NCI-H128 (cell line): Measurements from ENCODE around the gene ARF4.

Experiments used
- DNase-seq: peaks from one replicate; lab custom pipeline; 2025; ENCODE audit not compliant: unreplicated experiment; lab: John Stamatoyannopoulos, UW

The ARF4 gene

GRCh38 chr3:57582474-57583168, 14.5 kb downstream of the ARF4 start:
- no peak for DNase-seq

- DNase-seq, result no peak
Measured at GRCh38 chr3:57577801-57578200, 19.3 kb downstream of the ARF4 start.

GRCh38 chr3:57575966-57576626, 21.0 kb downstream of the ARF4 start:
- no peak for DNase-seq

- no peak for DNase-seq
Measured at GRCh38 chr3:57572096-57572495, 25.0 kb downstream of the ARF4 start.

- DNase-seq, result no peak
Measured at GRCh38 chr3:57570878-57571277, 26.3 kb downstream of the ARF4 start.

GRCh38 chr3:57569859-57570450, 27.2 kb downstream of the ARF4 start:
- DNase-seq, result no peak

GRCh38 chr3:57559526-57559925, 37.6 kb downstream of the ARF4 start:
- DNase-seq, result no peak

GRCh38 chr3:57557085-57557537, 40.0 kb downstream of the ARF4 start:
- no peak for DNase-seq

GRCh38 chr3:57556459-57557084, 40.6 kb downstream of the ARF4 start:
- no peak for DNase-seq

- DNase-seq, result peak; percentile 78
Measured at GRCh38 chr3:57555738-57556458, 41.2 kb downstream of the ARF4 start, which contains the start of gene PDE12. Gene PDE12, plus strand, starts transcription at chr3:57556274. Its CDS starts 106 bp downstream, at chr3:57556380.

- DNase-seq, result no peak
Measured at GRCh38 chr3:57555306-57555705, 41.8 kb downstream of the ARF4 start.

- DNase-seq, result no peak
Measured at GRCh38 chr3:57546616-57547015, 50.5 kb downstream of the ARF4 start.

- no peak for DNase-seq
Measured at GRCh38 chr3:57545636-57546268, 51.4 kb downstream of the ARF4 start.

- DNase-seq, result peak; percentile 68
Measured at GRCh38 chr3:57544181-57545125, 52.7 kb downstream of the ARF4 start, which contains the start of gene DNAH12. Gene DNAH12, minus strand, starts transcription at chr3:57544344. Its CDS starts 1,474 bp downstream, at chr3:57542870.

GRCh38 chr3:57538465-57538864, 58.7 kb downstream of the ARF4 start:
- DNase-seq, result no peak

GRCh38 chr3:57530071-57530608, 67.0 kb downstream of the ARF4 start:
- DNase-seq, result no peak
